ENCODE data around the gene AZU1. TPM values are rescaled to one million over a fixed set of nuclear protein-coding genes. Genes with fewer than 3 reads are reported as not detected.

The AZU1 gene
- polyA plus RNA-seq, 2 of the 4 experiments (the other 2 are of a cell fraction): 0.31 to 0.32 TPM

DNA sequence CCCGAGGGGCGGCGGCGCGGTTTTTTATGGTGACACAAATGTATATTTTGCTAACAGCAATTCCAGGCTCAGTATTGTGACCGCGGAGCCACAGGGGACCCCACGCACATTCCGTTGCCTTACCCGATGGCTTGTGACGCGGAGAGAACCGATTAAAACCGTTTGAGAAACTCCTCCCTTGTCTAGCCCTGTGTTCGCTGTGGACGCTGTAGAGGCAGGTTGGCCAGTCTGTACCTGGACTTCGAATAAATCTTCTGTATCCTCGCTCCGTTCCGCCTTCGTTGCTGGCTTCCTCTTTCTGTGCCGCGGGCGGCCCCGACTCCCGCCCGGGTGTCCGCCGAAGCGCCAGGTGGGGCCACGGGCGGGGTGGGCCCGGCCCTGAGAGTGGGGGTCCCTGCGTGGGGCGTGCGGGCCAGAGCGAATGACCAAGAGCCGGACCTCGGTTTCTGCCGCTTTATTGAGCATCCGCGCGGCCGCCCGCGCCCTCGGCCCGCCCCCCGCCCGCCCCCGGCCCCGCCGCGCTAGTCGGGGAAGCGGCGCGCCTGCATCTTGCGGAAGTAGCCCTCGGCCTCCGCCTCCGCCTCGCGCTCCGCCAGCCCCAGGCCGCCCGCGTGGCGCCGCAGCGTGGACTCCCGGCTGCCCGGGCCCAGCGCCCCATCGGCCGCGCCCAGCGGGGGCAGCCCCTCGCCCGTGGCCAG, 15.4 kb upstream of the AZU1 start:
- Histone ChIP-seq H3K4me3 (no peak overlapping the region), H3K4me2 (no peak overlapping the region), H3K4me1 (no peaks in the 10 kb centered on the region), H3K9me3 (no peaks in the 10 kb centered on the region), H3K27ac (no peak overlapping the region)
- no peak for ATAC-seq
- 95% methylated on average over 32 of the region's 80 CpGs for WGBS (ENCODE audit: missing lambda C conversion rate)
- DNase-seq (ENCODE audit: low read depth in 1 of 2, low spot score in 1 of 2): no peak
- CTCF ChIA-PET: no interaction called here
- TF ChIP-seq GATA3 (IDR thresholded peaks at IDR 0.05; ENCODE audit: borderline replicate concordance) (no peak), TP53 (CRISPR knock-in tag; IDR thresholded peaks at IDR 0.05) (no peak), CBX2 (IDR thresholded peaks at IDR 0.05; ENCODE audit: borderline replicate concordance, low read depth) (no peak), POLR2A (IDR thresholded peaks at IDR 0.05; ENCODE audit: low read length) (no peak), POLR2AphosphoS2 (conservative IDR thresholded peaks at IDR 0.05; ENCODE audit: low read length) (no peak; the same call in none of the 2 replicates), HOXB13 (CRISPR knock-in tag; IDR thresholded peaks at IDR 0.05; ENCODE audit: low read depth) (no peak)
- TF ChIP-seq, protein P1, sequence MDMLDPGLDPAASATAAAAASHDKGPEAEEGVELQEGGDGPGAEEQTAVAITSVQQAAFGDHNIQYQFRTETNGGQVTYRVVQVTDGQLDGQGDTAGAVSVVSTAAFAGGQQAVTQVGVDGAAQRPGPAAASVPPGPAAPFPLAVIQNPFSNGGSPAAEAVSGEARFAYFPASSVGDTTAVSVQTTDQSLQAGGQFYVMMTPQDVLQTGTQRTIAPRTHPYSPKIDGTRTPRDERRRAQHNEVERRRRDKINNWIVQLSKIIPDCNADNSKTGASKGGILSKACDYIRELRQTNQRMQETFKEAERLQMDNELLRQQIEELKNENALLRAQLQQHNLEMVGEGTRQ (IDR thresholded peaks at IDR 0.05): no peak
- TF ChIP-seq, protein P2, sequence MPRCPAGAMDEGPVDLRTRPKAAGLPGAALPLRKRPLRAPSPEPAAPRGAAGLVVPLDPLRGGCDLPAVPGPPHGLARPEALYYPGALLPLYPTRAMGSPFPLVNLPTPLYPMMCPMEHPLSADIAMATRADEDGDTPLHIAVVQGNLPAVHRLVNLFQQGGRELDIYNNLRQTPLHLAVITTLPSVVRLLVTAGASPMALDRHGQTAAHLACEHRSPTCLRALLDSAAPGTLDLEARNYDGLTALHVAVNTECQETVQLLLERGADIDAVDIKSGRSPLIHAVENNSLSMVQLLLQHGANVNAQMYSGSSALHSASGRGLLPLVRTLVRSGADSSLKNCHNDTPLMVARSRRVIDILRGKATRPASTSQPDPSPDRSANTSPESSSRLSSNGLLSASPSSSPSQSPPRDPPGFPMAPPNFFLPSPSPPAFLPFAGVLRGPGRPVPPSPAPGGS (IDR thresholded peaks at IDR 0.05): no peak
- TF ChIP-seq, protein P3, sequence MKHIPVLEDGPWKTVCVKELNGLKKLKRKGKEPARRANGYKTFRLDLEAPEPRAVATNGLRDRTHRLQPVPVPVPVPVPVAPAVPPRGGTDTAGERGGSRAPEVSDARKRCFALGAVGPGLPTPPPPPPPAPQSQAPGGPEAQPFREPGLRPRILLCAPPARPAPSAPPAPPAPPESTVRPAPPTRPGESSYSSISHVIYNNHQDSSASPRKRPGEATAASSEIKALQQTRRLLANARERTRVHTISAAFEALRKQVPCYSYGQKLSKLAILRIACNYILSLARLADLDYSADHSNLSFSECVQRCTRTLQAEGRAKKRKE (CRISPR knock-in tag; IDR thresholded peaks at IDR 0.05; ENCODE audit: low read depth): no peak
- no peak for FAIRE-seq
- POLR2A ChIA-PET: no interaction called here

DNA sequence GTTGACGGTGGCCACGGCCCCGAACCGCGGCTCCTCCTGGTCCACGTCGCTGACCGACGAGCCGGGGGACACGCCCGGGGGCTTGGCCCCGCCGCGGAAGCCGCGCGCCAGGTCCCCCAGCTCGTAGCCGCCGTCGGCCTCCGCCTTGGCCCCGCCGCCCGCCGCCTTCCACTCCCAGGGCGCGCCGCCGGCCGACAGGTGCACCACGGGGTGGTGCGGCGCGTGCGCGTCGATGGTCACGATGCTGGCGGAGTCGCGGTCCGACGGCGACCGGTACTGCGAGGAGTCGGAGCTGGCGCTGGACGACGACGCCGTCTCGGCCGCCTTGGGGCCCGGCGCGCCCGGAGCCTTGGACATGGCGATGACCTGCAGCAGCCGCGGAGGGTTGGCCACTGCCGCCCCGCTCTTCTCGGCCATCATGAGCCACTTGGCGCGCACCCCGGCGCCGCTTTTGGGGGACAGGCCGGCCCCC, 14.9 kb upstream of the AZU1 start:
- POLR2A ChIA-PET: no interaction called here
- ATAC-seq: no peak

DNA sequence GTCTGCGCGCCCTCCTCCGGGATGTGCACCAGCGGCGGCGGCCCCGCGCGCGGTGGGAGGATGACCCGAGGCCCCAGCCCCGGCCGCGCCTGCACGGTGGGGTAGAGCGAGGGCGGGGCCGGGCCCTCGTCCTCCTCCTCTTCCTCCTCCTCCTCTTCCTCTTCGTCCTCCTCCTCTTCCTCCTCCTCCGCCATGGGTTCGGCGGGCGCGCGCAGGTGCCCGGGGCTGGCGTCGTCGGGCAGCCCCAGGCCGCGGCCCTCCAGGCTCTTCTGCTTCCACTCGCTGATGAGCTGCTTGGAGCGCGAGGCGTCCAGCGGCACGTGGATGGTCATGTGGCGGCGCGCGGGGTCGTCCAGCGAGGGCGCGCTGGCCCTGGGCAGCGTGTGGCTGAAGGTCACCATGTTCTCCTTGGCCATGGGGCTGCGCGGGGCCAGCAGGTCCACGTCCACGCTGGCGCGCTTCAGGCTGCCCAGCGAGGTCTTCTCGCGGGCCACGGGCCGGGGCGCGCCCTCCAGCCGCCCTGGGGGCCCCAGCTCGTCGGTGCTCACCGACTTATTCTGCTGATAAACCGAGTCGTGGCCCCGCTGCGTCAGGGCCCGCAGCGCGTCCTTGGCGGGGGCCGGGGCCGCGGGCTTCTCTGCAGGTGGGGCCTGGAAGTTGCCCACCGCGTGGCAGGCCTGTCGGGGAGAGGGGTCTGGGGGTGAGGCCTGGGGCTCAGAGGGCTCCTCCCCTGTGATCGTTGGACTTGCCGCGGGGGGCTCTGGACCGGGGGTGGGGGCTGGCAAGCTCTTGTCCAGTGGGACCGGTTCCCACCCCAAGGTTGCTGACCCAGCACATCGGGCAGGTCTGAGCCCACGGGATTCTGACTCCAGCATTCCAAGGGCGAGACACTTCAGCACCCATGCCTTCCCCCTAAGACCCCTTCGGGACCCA, 14.2 kb upstream of the AZU1 start:
- ChIA-PET POLR2A (no interaction called here), CTCF (no interaction called here)
- no peaks in the 10 kb centered on the region for H3K4me1 ChIP-seq
- WGBS (ENCODE audit: missing lambda C conversion rate): 97% methylated on average over 17 of the region's 87 CpGs
- no peaks in the 10 kb centered on the region for H3K9me3 ChIP-seq
- FAIRE-seq (no peak), DNase-seq (ENCODE audit: low read depth in 1 of 2, low spot score in 1 of 2) (no peak), ATAC-seq (peak; percentile 3 to 9; a peak in 3 of 6 replicates)
- peak; percentile 53 for TF ChIP-seq MAFK (IDR thresholded peaks at IDR 0.05; ENCODE audit: partially characterized antibody)
- no peak for TF ChIP-seq BHLHE40 (IDR thresholded peaks at IDR 0.05; ENCODE audit: low read depth, low read length)
- TF ChIP-seq, protein P4, sequence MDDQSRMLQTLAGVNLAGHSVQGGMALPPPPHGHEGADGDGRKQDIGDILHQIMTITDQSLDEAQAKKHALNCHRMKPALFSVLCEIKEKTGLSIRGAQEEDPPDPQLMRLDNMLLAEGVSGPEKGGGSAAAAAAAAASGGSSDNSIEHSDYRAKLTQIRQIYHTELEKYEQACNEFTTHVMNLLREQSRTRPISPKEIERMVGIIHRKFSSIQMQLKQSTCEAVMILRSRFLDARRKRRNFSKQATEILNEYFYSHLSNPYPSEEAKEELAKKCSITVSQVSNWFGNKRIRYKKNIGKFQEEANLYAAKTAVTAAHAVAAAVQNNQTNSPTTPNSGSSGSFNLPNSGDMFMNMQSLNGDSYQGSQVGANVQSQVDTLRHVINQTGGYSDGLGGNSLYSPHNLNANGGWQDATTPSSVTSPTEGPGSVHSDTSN (IDR thresholded peaks at IDR 0.05): peak; percentile 40; the same call in 1 of the 2 replicates
- TF ChIP-seq HDAC2 (IDR thresholded peaks at IDR 0.05): no peak
- TF ChIP-seq, protein P5, sequence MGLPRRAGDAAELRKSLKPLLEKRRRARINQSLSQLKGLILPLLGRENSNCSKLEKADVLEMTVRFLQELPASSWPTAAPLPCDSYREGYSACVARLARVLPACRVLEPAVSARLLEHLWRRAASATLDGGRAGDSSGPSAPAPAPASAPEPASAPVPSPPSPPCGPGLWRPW (IDR thresholded peaks at IDR 0.05): no peak
- no peak overlapping the region for H3K4me2 ChIP-seq
- H3K4me3 ChIP-seq: no peak overlapping the region
- H3K27ac ChIP-seq: no peak overlapping the region

More for the DNA sequence above, 14.9 kb upstream of the AZU1 start:
- CTCF ChIA-PET: no interaction called here
- Histone ChIP-seq H3K4me3 (no peak overlapping the region), H3K27ac (no peak overlapping the region), H3K4me1 (no peaks in the 10 kb centered on the region), H3K9me3 (no peaks in the 10 kb centered on the region), H3K4me2 (no peak overlapping the region)
- FAIRE-seq: no peak
- no peak for DNase-seq (ENCODE audit: low read depth in 1 of 2, low spot score in 1 of 2)
- TF ChIP-seq POLR2AphosphoS2 (conservative IDR thresholded peaks at IDR 0.05; ENCODE audit: low read length): 0 out of 2 replicates have a peak, but pooled peaks have one; percentile 1
- TF ChIP-seq, protein P6, sequence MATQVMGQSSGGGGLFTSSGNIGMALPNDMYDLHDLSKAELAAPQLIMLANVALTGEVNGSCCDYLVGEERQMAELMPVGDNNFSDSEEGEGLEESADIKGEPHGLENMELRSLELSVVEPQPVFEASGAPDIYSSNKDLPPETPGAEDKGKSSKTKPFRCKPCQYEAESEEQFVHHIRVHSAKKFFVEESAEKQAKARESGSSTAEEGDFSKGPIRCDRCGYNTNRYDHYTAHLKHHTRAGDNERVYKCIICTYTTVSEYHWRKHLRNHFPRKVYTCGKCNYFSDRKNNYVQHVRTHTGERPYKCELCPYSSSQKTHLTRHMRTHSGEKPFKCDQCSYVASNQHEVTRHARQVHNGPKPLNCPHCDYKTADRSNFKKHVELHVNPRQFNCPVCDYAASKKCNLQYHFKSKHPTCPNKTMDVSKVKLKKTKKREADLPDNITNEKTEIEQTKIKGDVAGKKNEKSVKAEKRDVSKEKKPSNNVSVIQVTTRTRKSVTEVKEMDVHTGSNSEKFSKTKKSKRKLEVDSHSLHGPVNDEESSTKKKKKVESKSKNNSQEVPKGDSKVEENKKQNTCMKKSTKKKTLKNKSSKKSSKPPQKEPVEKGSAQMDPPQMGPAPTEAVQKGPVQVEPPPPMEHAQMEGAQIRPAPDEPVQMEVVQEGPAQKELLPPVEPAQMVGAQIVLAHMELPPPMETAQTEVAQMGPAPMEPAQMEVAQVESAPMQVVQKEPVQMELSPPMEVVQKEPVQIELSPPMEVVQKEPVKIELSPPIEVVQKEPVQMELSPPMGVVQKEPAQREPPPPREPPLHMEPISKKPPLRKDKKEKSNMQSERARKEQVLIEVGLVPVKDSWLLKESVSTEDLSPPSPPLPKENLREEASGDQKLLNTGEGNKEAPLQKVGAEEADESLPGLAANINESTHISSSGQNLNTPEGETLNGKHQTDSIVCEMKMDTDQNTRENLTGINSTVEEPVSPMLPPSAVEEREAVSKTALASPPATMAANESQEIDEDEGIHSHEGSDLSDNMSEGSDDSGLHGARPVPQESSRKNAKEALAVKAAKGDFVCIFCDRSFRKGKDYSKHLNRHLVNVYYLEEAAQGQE (IDR thresholded peaks at IDR 0.05): no peak
- 93% methylated on average over 37 of the region's 72 CpGs for WGBS (ENCODE audit: missing lambda C conversion rate)
